GM18499 (cell line): ENCODE measurements around the gene GAGE1.
"Not testable (repeated sequence)": the region's sequence is repeated elsewhere in the genome, so short reads cannot be mapped to it uniquely, and the experiment has no call there.

Experiments
- ATAC-seq: cut with Tn5 transposase; IDR thresholded peaks from one replicate; pipeline ENCODE4 v1.9.1; 2021; ENCODE audit warnings: moderate number of reproducible peaks; ENCODE audit not compliant: insufficient read depth, unreplicated experiment

Gene GAGE1, protein sequence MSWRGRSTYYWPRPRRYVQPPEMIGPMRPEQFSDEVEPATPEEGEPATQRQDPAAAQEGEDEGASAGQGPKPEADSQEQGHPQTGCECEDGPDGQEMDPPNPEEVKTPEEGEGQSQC

DNA sequence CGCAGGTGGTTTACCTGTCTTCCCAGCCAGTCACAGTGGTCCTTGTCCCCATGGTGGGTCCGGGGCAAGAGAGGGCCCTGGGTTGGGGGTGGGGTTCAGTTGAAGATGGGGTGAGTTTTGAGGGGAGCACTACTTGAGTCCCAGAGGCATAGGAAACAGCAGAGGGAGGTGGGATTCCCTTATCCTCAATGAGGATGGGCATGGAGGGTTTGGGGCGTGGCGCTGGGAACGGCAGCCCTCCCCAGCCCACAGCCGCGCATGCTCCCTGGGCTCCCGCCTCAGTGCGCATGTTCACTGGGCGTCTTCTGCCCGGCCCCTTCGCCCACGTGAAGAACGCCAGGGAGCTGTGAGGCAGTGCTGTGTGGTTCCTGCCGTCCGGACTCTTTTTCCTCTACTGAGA is at the start of gene GAGE1:
Gene GAGE1 (plus strand): TSS at position 301 of the 400 bp plus-strand sequence. CDS start 1,155 bp downstream, outside the sequence.
- ATAC-seq = not testable (repeated sequence)

DNA sequence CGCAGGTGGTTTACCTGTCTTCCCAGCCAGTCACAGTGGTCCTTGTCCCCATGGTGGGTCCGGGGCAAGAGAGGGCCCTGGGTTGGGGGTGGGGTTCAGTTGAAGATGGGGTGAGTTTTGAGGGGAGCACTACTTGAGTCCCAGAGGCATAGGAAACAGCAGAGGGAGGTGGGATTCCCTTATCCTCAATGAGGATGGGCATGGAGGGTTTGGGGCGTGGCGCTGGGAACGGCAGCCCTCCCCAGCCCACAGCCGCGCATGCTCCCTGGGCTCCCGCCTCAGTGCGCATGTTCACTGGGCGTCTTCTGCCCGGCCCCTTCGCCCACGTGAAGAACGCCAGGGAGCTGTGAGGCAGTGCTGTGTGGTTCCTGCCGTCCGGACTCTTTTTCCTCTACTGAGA is 47.8 kb upstream of the GAGE1 start, which contains the start of gene GAGE12E:
Gene GAGE12E (plus strand): TSS at position 301 of the 400 bp plus-strand sequence. CDS start 1,155 bp downstream, outside the sequence.
- ATAC-seq = not testable (repeated sequence)

- not testable (repeated sequence) for ATAC-seq
These were observed 38.3 kb upstream of the GAGE1 start, which contains the start of gene GAGE12F for GRCh38 chrX:49560542-49560941. TSS of gene GAGE12F (plus strand) at chrX:49560842. CDS start at chrX:49561997, 1,155 bp downstream.

DNA sequence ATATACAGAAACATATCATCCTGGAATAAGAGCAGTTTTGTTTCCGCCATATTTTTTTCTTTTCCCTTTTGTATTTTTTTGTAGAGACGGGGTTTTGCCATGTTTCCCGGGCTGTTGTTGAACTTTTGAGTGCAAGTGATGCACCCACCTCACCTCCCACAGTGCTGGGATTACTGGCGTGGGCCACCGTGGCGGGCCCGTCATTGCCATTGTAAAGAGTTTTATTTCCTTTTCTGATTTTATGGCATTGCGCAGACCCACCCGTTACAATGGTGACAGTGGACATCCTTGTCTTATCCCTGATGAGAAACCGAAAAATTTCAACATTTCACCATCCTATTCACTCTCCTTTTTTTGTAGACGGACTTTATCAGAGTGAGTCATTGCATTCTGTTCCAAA is 30.1 kb upstream of the GAGE1 start:
- not testable (repeated sequence) for ATAC-seq

DNA sequence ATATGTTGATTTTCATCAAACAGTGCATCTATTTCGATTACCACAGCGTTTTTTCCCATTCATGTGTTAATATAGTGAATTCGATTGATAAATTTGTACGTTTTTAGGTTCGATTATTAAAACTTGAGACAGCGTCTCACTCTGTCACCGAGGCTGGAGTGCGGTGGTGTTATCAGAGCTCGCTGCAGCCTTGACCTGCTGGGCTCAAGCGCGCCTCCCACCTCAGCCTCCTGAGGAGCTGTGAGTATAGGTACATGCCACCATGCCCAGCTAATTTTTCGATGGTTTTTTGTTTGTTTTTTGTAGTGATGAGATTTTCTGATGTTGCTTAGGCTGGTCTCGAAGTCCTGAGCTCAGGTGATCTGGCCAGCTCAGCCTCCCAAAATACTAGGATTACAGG is 29.7 kb upstream of the GAGE1 start:
- ATAC-seq = not testable (repeated sequence)

DNA sequence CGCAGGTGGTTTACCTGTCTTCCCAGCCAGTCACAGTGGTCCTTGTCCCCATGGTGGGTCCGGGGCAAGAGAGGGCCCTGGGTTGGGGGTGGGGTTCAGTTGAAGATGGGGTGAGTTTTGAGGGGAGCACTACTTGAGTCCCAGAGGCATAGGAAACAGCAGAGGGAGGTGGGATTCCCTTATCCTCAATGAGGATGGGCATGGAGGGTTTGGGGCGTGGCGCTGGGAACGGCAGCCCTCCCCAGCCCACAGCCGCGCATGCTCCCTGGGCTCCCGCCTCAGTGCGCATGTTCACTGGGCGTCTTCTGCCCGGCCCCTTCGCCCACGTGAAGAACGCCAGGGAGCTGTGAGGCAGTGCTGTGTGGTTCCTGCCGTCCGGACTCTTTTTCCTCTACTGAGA is 28.7 kb upstream of the GAGE1 start, which contains the start of gene GAGE12G:
Gene GAGE12G (plus strand): TSS at position 301 of the 400 bp plus-strand sequence. CDS start 1,155 bp downstream, outside the sequence.
- not testable (repeated sequence) for ATAC-seq

DNA sequence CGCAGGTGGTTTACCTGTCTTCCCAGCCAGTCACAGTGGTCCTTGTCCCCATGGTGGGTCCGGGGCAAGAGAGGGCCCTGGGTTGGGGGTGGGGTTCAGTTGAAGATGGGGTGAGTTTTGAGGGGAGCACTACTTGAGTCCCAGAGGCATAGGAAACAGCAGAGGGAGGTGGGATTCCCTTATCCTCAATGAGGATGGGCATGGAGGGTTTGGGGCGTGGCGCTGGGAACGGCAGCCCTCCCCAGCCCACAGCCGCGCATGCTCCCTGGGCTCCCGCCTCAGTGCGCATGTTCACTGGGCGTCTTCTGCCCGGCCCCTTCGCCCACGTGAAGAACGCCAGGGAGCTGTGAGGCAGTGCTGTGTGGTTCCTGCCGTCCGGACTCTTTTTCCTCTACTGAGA is 19.2 kb upstream of the GAGE1 start, which contains the start of gene GAGE12H:
Gene GAGE12H (plus strand): TSS at position 301 of the 400 bp plus-strand sequence. CDS start 1,155 bp downstream, outside the sequence.
- ATAC-seq = not testable (repeated sequence)

GRCh38 chrX:49589196-49589595 is 9.6 kb upstream of the GAGE1 start, which contains the start of gene GAGE2A:
TSS of gene GAGE2A (plus strand) at chrX:49589496. CDS start at chrX:49590651, 1,155 bp downstream.
- ATAC-seq = not testable (repeated sequence)

- not testable (repeated sequence) for ATAC-seq
These were observed 8.9 kb upstream of the GAGE1 start for GRCh38 chrX:49589769-49590478.

DNA sequence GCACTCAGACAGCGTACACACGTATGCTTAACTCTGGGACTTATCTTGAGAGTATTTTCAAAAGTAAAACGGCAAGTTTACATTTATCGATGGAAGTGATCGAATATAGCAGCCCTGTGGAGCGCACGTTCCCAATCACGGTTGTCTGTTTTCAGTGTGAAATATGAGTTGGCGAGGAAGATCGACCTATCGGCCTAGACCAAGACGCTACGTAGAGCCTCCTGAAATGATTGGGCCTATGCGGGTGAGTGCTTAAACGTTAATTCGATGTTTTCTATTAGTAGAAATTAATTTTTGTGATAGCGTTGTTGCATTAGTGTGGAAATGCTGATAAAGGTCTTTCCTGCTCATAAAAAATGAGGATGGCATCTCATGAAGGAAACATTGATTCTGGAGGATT is 8.3 kb upstream of the GAGE1 start:
- ATAC-seq = not testable (repeated sequence)

GRCh38 chrX:49610718-49611310 is 12.0 kb downstream of the GAGE1 start:
- ATAC-seq = no peak

GRCh38 chrX:49618574-49618973 is 19.8 kb downstream of the GAGE1 start:
- no peak for ATAC-seq

DNA sequence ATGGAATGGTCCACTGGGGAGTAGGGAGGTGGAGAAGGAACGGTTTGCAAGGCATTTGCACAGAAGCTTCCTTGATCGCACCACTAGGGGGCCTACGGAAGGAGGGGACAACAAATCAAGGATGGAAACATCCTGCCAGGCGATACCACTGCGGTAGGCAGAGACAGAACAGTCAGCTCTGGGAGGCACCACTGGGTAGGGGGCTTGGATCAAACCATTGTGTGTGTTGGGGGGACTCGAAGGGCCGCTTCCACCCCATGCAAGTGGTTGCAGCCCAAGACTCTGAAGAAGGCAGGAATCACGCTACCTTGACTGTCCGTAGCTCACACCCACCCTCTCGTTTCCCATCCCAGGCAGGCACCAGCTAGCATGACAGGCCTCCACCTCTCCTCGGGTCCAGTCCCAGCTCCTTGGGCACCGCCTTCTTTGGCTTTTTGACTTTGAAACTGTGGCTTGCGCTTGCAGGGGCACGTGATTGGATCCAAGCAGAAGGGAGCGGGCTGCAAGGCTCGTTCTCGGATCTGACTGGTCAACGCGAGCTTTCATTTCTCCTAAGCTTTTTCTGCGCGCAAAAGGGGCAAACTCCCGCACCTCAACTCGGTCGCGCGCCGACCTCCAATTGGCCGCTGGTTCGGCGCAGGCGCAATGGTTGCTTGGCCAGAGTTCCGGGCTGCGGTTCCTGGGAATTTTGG is 28.4 kb downstream of the GAGE1 start:
- no peak for ATAC-seq

DNA sequence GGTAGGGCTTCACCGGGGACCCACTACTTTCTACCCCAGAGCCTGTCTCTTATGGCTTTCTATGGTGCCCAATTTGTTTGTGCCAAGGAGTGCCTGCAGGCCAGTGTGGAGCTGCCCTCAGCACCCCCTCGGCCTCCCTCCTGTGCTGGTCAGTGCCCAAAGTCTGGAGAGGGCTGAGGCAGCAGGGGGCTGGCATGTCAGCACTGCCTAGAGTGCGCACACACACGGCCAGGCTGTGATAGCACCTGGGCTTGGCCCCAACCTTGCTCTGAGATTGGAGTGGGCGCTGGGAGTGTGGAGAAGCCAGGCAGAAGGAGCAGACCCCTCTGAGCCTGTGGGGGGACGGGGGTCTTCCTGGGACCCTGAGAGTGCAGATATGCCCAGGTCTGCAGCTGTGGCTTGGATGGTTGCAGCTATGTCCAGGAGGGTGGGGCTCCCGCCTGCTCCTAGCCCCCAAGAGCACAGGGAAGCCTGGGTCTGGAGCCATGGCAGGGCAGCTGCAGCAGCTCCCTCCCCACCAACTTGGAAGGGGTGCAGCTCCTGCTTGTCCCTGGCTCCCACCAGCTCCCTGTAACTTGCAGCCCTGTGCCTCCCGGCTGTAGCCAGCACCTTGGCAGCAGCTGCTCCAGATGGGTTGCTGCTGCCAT is 46.3 kb downstream of the GAGE1 start:
- ATAC-seq = no peak

GRCh38 chrX:49656533-49656932 is 57.7 kb downstream of the GAGE1 start:
- ATAC-seq = no peak
